ENCODE data around the gene VANGL2. TPM values are rescaled to one million over a fixed set of nuclear protein-coding genes. Genes with fewer than 3 reads are reported as not detected.

The VANGL2 gene
- total and polyA plus RNA-seq, 2 of the 8 experiments (the other 6 are each of a cell fraction or from before 2014, with no cell fraction given): 62.5 to 118 TPM

DNA sequence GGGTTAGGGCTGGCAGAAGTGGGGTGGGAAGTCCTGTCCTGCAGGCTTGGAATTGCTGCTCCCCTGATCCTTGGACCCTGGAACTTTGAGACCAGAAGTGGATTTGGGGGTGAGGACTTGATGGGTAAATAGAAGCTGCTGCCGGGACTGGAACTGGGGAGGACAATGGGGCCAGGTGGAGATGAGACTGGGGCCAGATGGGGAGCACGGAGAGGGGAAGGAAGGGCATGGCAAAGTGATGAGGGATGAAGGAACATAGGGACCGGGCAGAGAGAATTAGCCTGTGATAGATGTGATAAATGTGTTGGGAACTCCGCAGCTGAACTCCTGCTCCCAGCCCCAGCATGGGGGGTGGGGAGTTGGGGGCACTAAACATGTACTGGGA is 32.9 kb upstream of the VANGL2 start (continued):
- TF ChIP-seq KDM4A (IDR thresholded peaks at IDR 0.05; ENCODE audit: low read depth, low read length, severe bottlenecking): no peak
- TF ChIP-seq CHD1 (IDR thresholded peaks at IDR 0.05; ENCODE audit: low read depth, low read length): no peak
- no peak for TF ChIP-seq CBX8 (IDR thresholded peaks at IDR 0.05; ENCODE audit: borderline replicate concordance, low read depth, low read length)
- TF ChIP-seq GABPA (IDR thresholded peaks at IDR 0.05; ENCODE audit: borderline replicate concordance, insufficient read depth, low read length): no peak
